GM11168 (cell line): ENCODE measurements around the gene AQP4.

ENCODE experiments used
- in situ Hi-C: fragments of 300-500 bp; cut with MboI; formaldehyde crosslinking; loops from one replicate; pipeline ENCODE4 v1.12.0; 2022; ENCODE audit warnings: low sequenced_read_pairs; ENCODE audit not compliant: unreplicated experiment

AQP4 gene, protein sequence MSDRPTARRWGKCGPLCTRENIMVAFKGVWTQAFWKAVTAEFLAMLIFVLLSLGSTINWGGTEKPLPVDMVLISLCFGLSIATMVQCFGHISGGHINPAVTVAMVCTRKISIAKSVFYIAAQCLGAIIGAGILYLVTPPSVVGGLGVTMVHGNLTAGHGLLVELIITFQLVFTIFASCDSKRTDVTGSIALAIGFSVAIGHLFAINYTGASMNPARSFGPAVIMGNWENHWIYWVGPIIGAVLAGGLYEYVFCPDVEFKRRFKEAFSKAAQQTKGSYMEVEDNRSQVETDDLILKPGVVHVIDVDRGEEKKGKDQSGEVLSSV

DNA sequence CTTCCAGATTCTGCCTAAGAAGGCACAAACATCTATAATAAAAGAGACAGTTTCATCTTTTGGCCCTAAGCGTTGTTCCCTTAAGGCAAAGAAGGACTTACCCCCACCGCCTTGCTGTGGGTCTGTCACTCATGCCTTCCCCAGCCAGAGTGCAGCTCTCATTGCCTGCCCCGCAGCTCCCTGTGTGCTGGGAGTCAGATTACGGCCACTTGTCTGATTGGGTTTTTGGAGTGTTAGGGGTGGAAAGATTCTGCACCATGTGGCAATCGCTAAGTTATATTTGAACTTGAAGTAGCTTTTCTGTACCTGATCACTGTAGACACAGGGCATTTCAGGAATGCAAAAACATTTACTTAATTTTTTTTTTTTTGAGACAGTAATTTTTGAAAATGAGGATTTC is at the start of gene AQP4:
Gene AQP4, minus strand, starts transcription at position 151 of the 400 bp plus-strand sequence. Its CDS starts 18 bp downstream, at position 133.
- in situ Hi-C loops = no loop called here

DNA sequence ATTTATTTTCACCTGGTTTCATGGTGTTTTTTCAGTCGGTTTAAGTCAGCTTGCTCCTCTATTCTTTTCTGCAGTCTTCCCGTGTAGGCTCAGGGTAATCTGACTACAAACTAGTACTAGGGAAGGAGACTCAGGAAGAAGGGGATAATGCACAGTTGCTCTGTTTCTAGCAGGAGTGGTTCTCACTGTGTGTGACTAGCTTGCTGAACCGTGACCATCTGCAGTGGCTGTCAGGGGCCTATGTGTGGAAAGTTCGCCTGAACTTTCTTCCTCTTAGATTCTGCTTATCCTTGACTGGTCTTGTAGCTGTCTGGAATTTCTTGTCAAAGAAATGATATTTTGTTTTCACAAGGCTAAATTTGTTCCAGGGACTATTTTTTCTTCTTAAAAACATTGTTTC is 46.3 kb upstream of the AQP4 start:
- in situ Hi-C loops = no loop called here

DNA sequence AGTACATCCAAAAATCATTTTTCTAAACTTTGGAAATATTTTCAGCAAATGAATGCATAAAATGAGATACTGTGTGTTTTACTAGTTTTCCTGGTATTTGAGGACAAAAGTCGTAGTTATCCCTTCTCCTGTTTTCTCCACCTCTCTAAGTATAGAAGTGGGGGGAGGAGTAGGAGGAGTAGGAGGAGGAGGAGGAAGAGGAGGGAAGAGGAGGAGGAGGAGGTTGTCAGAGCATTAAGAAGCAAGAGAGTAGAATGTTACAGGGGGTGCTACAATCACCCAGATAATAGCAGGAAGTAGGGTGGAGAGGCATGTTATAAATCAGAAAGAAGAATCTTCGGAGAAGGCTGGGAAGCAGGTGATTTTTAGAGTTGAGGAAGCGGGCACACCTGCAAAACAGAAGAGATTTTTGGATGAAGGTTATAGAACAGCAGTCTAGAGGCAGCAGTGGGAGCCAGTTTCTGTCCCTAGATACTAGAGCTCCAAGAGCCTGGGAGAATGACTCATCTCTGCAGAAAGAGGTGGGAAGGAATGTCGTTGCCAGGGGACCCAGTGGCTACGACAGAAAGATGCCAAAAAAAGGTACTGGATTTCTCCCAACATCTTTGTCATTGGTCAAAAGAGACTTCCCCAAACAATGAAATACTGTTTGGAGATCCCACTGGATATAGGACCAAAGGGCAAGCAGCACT is 44.2 kb upstream of the AQP4 start:
- in situ Hi-C loops = no loop called here

DNA sequence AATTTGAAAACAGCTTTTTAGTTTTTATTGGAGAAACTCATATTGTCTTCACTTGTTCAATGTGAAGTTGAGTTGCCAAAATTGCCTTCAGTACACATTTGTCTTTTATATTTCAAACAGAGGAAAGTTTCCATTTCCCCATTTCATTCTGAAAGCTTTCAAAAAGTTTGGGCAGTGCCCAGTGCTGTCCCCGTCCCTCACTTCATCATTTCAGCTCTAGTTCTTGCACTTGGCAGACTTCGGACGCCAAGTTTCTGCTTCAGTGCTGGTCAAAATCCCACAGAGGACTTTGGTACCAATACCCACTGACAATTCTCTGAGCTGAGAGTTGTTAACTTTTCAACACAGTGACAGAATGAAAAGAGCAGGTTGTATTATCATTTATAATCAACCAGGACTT is 43.4 kb upstream of the AQP4 start:
- in situ Hi-C loops = no loop called here

DNA sequence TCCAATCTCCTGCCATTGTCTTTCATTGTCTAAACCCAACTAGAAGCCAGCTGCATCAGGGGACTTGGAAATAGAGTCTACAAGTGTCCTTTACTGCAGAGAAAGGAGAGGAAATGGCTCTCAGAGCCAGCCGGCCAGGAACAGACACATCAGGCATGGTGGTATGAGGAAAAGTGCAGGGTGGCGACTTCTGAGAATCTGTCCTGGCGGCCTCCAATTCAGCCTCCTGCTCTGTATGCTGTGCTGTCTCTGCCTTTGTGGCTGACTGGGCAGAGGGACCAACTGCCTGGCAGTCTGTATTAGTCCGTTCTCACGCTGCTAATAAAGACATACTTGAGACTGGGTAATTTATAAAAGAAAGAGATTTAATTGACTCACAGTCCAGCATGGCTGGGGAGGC is 36.8 kb upstream of the AQP4 start:
- in situ Hi-C loops = no loop called here

DNA sequence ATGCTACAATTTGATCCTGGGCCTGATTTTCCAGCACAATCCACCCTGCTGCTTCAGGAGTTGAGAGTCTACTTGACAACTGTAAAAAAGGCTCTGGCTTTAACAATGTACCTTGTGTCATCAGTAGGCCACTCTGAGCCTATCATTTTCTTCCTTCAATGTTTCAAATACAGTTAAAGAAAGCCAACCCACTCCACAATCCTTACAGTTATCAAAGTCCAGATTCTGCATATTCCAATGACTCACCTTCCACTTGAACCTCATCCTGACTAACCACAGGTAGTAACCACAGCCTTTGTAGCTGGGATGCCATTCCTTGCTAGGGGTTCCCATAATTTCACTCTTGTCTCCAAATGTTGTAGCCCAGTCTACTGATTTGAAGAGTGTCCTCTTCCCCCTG is 35.5 kb upstream of the AQP4 start:
- in situ Hi-C loops = no loop called here

DNA sequence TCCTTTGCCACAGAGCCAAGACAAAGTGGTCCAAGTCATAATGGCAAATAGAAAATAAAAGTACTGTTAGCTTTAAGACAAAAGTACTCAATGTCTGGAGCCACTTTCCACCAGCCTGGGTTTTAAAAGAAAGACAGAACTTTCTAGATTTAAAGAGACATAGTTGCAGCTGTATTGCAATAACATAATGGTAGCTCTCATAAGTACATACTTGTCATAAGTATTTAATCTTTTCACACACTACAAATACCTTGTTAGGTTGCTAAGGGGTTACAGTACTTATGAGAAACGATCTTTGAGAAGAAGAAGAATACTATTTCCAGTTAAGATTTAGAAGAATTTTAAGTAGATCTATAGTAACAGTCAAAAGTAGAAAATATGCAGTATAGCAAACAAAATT is 28.9 kb upstream of the AQP4 start:
- in situ Hi-C loops = no loop called here

DNA sequence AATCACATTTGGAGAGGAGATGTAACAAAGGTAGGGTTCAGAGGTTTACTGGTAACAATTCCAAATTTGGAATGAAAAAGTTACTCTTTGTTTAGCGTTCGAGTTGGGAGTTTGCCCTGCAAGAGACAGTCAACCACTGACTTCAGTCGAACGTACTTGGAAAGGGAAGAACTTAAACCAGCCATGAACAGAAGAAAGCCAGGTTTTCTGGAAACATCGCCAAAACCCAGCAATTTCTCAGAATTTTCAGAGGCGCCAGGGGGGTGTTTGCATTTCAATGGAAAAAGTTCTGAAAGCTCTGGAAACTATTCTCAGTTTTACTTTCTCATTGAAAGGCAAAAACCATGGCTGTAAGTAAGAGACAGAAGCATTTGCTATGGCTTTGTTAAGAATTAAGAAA is 28.5 kb upstream of the AQP4 start:
- in situ Hi-C loops = no loop called here

DNA sequence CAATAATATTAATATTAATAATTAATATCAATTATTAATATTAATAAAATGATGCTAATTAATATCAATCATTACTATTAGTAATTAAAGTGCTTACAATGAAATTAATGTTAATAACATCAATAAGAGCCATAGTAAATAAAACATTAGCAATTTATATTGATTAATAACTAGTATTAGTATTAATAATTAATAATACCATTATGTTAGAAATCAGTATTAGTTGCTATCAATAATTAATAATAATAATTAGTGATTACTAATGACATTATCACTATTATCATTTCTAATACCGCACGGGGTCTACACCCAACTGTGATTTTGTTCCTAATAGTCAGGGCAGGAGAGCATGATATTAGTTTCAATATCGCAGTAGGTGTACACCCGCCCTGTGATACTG is 22.8 kb upstream of the AQP4 start:
- in situ Hi-C loops = no loop called here

DNA sequence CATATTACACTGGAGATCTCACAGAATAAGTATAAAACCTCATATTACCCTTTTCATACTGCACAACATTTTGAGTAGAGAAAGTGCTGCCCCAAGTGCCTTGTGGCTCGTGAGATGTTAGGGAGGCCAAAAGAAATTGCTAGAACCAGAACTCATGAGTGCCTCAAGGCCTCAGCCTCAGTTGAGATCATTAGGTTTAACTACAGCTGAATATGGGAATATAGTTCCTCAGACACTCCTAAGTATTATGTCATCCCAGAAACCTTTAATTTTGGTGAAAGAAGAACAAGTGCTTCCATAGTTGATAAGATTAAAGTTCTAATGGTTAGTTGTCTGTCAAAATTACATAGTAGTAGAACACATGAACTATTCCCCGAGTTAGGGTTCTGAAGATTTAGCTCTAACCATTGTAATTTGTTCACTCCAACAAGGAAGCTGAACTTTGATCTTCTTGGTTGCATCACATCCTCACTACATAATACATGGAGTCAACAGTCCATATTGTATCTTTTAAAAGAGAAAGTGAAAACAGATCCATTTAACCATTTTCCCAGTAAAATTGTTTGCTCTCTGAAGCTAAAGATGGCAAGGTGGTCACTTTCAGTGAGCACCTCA is 9.6 kb upstream of the AQP4 start:
- in situ Hi-C loops = no loop called here

DNA sequence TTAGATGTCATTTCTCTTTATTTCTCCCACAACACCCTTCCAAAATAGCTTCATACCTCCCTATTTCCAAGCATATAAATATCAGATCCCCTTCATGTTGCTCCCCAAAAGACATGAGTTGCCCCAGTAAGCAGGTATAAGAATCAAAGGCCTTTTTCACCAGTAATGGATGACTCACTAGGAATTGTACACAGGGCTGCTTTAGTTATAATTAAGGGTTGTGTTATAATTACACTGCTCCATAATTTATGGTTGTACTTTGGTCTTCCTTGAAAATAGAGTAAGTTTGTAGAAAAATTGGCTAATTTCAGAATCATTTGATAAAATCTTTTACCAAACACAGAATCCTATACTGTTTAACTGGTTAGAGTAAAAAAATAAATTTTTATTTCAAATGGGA is 8.8 kb upstream of the AQP4 start:
- in situ Hi-C loops = no loop called here

DNA sequence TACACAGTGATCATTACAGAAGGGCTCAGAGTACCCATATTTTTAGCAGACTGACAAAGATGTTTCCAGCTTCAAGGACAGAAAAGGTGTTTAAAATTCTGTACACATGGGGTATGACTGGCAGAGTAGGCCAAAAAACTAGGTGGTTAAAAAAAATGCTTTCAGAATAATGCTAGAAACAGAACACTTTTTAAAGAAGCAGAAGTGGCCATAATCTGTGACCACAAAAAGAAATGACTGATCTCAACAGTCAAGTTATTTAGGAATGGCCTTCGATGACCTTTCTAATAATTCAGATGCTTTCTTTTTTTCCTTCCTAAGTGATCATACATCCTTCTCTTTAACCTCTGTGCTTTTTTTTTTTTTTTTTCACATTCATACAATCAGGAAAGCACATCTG is 4.1 kb upstream of the AQP4 start:
- in situ Hi-C loops = no loop called here

DNA sequence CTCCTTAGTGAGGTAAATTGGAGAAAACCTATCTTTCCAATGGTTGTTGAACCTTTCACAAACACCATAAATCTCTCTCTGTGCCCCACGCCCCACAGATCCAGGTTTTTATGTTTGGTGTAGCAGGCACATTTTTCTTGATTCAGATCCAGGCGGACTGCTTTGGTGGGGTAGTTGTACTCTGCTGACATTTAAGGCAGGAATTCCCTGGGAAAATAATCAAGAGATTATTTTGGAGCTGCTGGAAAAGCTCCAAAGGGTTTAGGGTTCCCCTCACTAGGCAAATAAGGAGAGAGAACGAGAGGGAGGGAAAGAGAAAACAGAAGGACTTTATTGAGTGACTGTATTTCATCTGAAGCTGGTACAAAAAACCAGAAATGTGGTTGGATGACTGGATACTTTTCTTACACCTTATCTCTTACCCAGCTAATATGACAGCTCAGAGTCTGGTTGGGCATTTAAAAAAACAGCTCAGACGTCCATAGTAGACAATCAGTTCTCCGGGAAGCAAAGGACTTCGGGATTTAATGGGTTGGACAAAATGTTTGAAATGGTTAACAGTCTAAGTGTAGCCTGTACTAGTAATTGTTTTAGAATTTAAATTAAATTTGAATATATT is 3.6 kb upstream of the AQP4 start:
- in situ Hi-C loops = no loop called here

DNA sequence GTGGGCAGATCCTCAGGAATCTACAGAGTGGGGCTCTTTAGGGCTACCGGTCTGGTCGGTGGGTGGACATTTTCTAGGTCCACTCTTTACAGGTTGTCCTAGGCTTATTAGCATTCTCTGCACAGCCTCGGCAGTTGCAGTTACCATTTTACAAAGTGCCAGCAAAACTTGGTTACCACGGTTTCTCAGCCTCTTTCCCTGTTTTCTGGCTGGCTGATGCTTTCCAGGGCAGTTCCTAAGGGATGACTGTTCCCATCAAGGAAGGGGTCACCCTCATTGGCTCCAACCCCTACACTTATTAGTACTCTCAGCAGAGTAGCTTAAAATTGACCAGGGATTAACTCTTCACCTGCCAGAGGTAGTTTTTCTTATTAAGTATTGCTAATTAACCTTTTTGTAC is 2.0 kb upstream of the AQP4 start:
- in situ Hi-C loops = no loop called here

DNA sequence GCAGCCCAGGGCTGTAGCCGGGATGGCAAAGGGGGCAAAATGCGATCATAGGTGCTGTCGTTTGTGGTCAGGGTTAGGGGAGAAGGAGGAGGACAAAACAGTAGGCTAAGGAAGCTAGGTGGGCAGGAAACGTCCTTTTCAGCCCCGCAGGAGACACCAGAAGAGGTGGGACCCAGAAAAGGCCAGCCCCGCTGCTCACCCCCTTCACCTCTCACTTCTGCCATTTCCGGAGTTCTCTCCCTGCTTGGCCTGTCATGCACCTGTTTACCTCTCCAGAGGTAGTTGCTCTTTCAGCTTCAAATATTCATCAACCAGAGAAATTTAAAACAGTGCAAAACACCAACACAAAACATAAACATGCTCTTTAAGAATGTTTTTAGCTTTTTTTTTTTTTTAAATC is 849 bp downstream of the AQP4 start:
- in situ Hi-C loops = no loop called here

DNA sequence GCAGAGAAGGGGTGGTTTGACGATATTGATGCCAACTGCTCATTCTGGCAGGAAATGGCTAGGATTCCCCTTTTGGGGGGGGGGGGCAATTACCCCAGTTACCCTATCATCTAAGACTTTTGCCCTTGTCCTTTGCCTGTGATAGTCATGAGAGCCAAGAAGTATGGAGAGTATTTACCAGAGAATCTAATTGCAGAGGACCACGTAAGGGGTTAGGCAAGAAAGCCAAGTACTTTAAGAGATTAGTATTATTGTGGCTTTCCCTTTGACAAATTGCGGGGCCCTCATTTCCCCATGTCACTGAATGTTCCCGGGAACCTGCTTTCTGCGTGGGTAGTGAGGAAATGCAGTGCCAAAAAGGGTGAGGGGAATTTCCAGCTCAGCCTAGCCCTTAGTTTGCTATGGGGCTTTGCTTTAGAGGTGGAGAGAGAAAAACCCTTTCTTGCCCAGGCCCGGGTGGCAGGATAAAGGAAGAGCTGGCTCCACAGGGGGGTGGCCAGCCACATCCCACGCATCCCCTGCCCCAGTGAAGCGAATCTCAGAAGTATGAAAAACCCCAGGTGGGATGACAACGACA is 1.5 kb downstream of the AQP4 start:
- in situ Hi-C loops = no loop called here

DNA sequence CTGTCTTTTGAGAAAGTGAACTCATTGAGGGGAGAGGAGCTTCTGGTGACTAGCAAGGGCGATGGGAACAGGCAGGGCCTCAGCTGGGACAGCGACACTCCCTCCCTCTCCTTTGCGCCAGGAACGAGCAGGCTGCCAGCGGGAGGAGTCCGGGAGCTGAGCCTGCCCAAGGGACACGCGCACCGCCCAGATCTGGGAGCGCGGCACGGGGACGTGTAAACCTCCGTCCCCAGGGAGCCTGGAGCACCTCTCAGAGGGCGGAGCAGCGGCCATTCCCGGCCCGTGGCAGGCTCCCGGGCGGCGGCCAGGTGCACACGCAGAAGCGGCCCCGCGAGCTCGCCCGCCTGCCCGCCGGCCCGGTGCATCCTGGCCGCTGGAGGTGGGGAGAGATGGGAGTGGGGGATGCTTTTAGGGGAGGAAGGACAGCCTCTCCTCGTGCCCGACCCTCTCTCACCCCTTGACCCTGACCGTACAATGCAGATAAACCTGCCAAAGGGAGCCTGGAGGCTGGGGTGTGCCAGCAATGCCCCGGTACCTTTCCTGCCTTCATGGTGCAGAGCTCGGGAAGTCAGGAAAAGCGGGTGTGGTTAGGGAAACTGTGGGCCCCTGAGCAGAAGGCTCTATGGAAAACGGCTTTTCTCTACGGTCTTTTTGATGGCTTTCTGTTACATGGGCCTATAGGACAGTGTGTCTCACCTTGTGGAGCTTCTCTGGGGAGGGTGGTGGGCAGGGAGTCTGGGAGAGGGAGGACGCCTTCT is 2.2 kb downstream of the AQP4 start:
- in situ Hi-C loops = no loop called here

DNA sequence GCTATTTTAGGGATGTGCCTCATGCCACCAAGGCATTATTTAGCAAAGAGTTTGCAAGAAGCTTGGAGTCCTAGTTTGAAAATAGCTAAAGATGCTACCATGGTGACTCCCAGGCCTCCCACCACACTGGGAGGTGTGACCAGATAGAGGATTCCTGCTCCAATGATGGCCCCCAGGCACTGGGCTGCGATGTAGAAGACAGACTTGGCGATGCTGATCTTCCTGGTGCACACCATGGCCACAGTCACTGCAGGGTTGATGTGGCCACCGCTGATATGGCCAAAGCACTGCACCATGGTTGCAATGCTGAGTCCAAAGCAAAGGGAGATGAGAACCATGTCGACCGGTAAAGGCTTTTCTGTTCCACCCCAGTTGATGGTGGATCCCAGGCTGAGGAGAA is 3.4 kb downstream of the AQP4 start:
- in situ Hi-C loops = no loop called here

DNA sequence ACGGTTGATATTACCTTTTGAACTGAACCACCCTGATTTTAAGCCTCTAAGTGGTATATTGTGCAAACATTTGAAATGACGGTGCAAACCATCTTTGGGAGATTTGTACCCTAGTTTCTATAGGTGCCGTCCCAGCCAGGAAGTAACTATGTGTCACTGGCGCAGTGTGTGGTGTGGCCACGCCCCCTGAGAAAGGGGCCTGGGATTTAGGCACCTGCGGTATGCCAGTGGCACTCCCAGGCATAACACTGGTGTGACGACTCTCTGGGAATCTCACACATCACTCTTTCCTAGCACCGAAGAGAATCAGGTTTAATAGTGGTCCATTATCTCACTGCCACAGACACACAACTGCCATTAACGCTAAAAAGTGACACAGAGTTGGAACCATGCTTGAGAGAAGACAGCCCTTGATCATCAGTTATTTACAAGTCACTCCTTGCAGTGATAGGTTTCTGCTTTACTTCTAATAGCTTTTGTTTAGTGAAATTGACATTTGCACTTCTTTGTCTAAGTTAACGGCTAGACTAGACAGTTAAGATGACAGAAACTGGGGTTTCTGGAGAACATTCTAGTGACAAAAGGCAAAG is 11.1 kb downstream of the AQP4 start:
- in situ Hi-C loops = no loop called here

DNA sequence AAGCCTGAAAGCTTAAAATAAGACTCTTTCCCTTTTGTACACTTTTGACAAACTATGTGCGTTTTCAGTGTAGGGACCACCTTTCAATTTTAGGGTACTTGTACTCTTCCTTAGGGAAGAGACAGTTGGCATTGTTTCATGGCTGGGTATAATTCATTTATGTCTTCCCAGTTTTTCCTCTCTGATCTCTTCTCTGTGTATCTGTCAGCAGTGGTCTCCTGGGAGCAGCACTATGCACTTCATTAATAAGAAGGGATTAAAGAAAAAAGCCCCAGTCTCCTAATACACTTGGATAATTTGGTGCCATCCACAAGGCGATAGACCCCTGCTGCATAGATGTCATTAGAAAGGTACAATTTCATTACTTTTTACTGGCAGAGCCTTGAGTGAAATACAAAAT is 12.1 kb downstream of the AQP4 start:
- in situ Hi-C loops = no loop called here
